GM19240 (cell line): Measurements from ENCODE around the gene GIPC2.

Source experiments
- DNase-seq: peaks from one replicate; pipeline ENCODE4 v3.0.0; 2011; ENCODE audit warnings: low spot score; ENCODE audit not compliant: insufficient read length

GIPC2 gene

GRCh38 chr1:78142736-78143135 is 97.0 kb downstream of the GIPC2 start:
- DNase-seq: no peak

- DNase-seq: peak; percentile 11
Observed at GRCh38 chr1:78143152-78143551, 97.4 kb downstream of the GIPC2 start.

GRCh38 chr1:78143673-78144072 is 97.9 kb downstream of the GIPC2 start:
- no peak for DNase-seq

GRCh38 chr1:78145105-78145580 is 99.4 kb downstream of the GIPC2 start:
- DNase-seq: peak; percentile 19

GRCh38 chr1:78146205-78146771 is 100.5 kb downstream of the GIPC2 start:
- no peak for DNase-seq

GRCh38 chr1:78147031-78147430 is 101.3 kb downstream of the GIPC2 start:
- no peak for DNase-seq

GRCh38 chr1:78153092-78153736 is 107.4 kb downstream of the GIPC2 start:
- DNase-seq: no peak

- no peak for DNase-seq
Observed at GRCh38 chr1:78155121-78155520, 109.4 kb downstream of the GIPC2 start.

GRCh38 chr1:78156805-78157521 is 111.2 kb downstream of the GIPC2 start:
- DNase-seq: no peak

GRCh38 chr1:78165816-78166215 is 120.0 kb downstream of the GIPC2 start:
- no peak for DNase-seq

- DNase-seq: no peak
Observed at GRCh38 chr1:78168306-78168705, 122.5 kb downstream of the GIPC2 start.

- DNase-seq: no peak
Observed at GRCh38 chr1:78170859-78171258, 125.1 kb downstream of the GIPC2 start.

- DNase-seq: no peak
Observed at GRCh38 chr1:78171736-78172590, 126.2 kb downstream of the GIPC2 start.

- DNase-seq: no peak
Observed at GRCh38 chr1:78176448-78176847, 130.7 kb downstream of the GIPC2 start.

GRCh38 chr1:78177708-78178270 is 132.0 kb downstream of the GIPC2 start:
- no peak for DNase-seq

GRCh38 chr1:78178816-78179215 is 133.1 kb downstream of the GIPC2 start:
- no peak for DNase-seq

GRCh38 chr1:78184460-78185072 is 138.8 kb downstream of the GIPC2 start:
- DNase-seq: no peak
